ENCODE results near the gene MMD2. TPM values are rescaled to one million over a fixed set of nuclear protein-coding genes. Genes with fewer than 3 reads are reported as not detected.
A peak's percentile ranks its signal among the peaks of the same experiment; 100 is the strongest.

Gene MMD2
- total and polyA plus RNA-seq, 2 of the 8 experiments (the other 6 are each of a cell fraction or from before 2014, with no cell fraction given): 0.14 TPM; not detected in 1

DNA sequence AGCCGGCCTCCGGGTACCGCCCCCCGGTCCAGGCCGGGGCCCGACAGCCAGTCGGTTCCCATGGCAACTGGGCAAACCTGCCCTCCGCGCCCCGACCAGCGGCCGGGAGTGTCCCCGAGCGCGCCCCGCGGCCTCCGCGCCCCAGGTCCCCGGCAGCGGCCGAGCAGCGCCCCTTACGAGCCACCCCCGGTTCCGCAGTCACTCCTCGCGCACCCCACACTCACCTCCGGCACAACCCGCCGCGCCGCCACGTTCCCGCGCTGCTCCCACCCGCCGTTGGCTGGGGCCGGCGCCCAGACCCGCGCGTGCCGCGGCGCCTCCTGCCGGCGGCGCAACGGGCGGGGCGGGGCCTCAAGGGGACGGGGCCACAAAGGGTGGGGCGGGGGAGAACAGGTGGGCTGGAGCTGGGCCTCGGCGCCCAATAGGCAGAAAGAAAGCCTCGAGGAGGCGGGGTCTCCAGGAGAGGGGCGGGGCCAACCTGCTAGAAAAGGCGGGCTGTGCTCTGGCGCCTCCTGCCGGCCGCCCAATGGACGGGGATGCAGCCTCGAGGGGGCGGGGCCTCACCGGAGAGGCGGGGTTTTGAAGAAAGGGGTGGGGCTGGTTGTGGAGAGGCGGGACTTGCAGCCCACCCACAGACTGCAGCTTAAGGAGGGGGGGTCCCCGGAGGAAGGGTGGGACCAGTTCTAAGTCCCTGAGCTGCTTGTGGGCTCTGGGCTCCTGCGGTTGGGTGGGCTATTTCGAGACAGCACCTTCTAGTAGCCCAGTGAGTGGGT is 75.4 kb downstream of the MMD2 start, which contains the start of gene RADIL (continued):
- 0 out of 2 replicates have a peak, but pooled peaks have one; percentile 19 for TF ChIP-seq TAF1 (IDR thresholded peaks at IDR 0.05; ENCODE audit: low read depth, low read length)
- no peak for TF ChIP-seq GABPA (IDR thresholded peaks at IDR 0.05; ENCODE audit: borderline replicate concordance, insufficient read depth, low read length)
- no peak for TF ChIP-seq SAP30 (IDR thresholded peaks at IDR 0.05; ENCODE audit: insufficient read depth, insufficient replicate concordance, low read length)
- TF ChIP-seq, protein P1, sequence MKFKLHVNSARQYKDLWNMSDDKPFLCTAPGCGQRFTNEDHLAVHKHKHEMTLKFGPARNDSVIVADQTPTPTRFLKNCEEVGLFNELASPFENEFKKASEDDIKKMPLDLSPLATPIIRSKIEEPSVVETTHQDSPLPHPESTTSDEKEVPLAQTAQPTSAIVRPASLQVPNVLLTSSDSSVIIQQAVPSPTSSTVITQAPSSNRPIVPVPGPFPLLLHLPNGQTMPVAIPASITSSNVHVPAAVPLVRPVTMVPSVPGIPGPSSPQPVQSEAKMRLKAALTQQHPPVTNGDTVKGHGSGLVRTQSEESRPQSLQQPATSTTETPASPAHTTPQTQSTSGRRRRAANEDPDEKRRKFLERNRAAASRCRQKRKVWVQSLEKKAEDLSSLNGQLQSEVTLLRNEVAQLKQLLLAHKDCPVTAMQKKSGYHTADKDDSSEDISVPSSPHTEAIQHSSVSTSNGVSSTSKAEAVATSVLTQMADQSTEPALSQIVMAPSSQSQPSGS (IDR thresholded peaks at IDR 0.05; ENCODE audit: low read length): no peak
- no peak for TF ChIP-seq EP300 (IDR thresholded peaks at IDR 0.05; ENCODE audit: borderline replicate concordance in 1 of 2, low read depth in 2 of 2, low read length in 2 of 2)
- no peak for TF ChIP-seq RNF2 (IDR thresholded peaks at IDR 0.05; ENCODE audit: borderline replicate concordance, low read depth, low read length, missing control alignments, poor library complexity, severe bottlenecking)
- TF ChIP-seq CTBP2 (IDR thresholded peaks at IDR 0.05; ENCODE audit: borderline replicate concordance, insufficient read depth, insufficient read length, low read length): no peak
- TF ChIP-seq SUZ12 (IDR thresholded peaks at IDR 0.05; ENCODE audit: low read length): no peak
- TF ChIP-seq RFX5 (IDR thresholded peaks at IDR 0.05; ENCODE audit: borderline replicate concordance, low read depth, low read length): no peak
- TF ChIP-seq, protein P2, sequence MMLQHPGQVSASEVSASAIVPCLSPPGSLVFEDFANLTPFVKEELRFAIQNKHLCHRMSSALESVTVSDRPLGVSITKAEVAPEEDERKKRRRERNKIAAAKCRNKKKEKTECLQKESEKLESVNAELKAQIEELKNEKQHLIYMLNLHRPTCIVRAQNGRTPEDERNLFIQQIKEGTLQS (IDR thresholded peaks at IDR 0.05; ENCODE audit: insufficient read depth, low read depth, low read length): no peak
- no peak for TF ChIP-seq POLR2AphosphoS5 (IDR thresholded peaks at IDR 0.05; ENCODE audit: low read depth, low read length)
- TF ChIP-seq POU5F1 (IDR thresholded peaks at IDR 0.05; ENCODE audit: low read depth, low read length): no peak
- TF ChIP-seq SP1 (IDR thresholded peaks at IDR 0.05; ENCODE audit: low read depth, low read length): 0 out of 2 replicates have a peak, but pooled peaks have one; percentile 58
- no peak for TF ChIP-seq HDAC6 (IDR thresholded peaks at IDR 0.05; ENCODE audit: low read depth, low read length)
- no peak for TF ChIP-seq SP2 (IDR thresholded peaks at IDR 0.05; ENCODE audit: low read length)
- TF ChIP-seq SIX5 (IDR thresholded peaks at IDR 0.05; ENCODE audit: low read depth, low read length): no peak
- TF ChIP-seq CEBPB (IDR thresholded peaks at IDR 0.05; ENCODE audit: low read depth, low read length): no peak
- no peak for TF ChIP-seq SIN3A (conservative IDR thresholded peaks at IDR 0.05 in 1 of 2, IDR thresholded peaks at IDR 0.05 in 1 of 2; ENCODE audit: low read depth in 1 of 2, low read length in 2 of 2)
- TF ChIP-seq KDM5A (IDR thresholded peaks at IDR 0.05; ENCODE audit: low read length): no peak
- TF ChIP-seq SIRT6 (IDR thresholded peaks at IDR 0.05; ENCODE audit: low read length): no peak

Measured in H1 (cell line).